K562 (cell line): ENCODE measurements around the gene PAIP2. TPM values are rescaled to one million over a fixed set of nuclear protein-coding genes. Genes with fewer than 3 reads are reported as not detected.

Experiments used
- ELF2 ChIP-seq: fragments of 250-450 bp; sonication (Bioruptor Pico); IDR thresholded peaks from 2 replicates; pipeline ENCODE4 v1.5.0; 2021; ENCODE audit warnings: mild to moderate bottlenecking
- ETV1 ChIP-seq: fragments of 450-650 bp; conservative IDR thresholded peaks from 2 replicates; pipeline ENCODE4 v1.6.1; 2016; ENCODE audit warnings: missing genetic modification characterization, control low read depth, low read depth, missing compliant biosample characterization
- ETV5 ChIP-seq: sonication (generic); formaldehyde crosslinking; IDR thresholded peaks from 2 replicates; pipeline ENCODE4 v1.4.0; 2020; ENCODE audit warnings: low read depth, mild to moderate bottlenecking, missing genetic modification reagents
- IFI16 ChIP-seq: fragments of 250-450 bp; sonication (Bioruptor Pico); IDR thresholded peaks from 2 replicates; pipeline ENCODE4 v2.1.2; 2022; ENCODE audit warnings: mild to moderate bottlenecking, inconsistent platforms
- IRF2 ChIP-seq: sonication (generic); formaldehyde crosslinking; IDR thresholded peaks from 2 replicates; pipeline ENCODE4 v1.8.1; 2022; ENCODE audit warnings: mild to moderate bottlenecking, missing genetic modification reagents
- KLF1 ChIP-seq: fragments of 450-650 bp; IDR thresholded peaks from 2 replicates; pipeline ENCODE4 v1.6.1; 2016; ENCODE audit warnings: missing genetic modification characterization, missing compliant biosample characterization
- KLF10 ChIP-seq: fragments of 250-450 bp; sonication (Bioruptor Pico); IDR thresholded peaks from 2 replicates; pipeline ENCODE4 v1.6.1; 2021; ENCODE audit warnings: matching md5 sums
- LARP7 ChIP-seq: fragments of 450-650 bp; IDR thresholded peaks from 2 replicates; pipeline ENCODE4 v1.6.1; 2016
- MAZ ChIP-seq, 2 experiments: fragments of 450-650 bp in 1 of 2; sonication (generic) in 1 of 2; formaldehyde crosslinking; IDR thresholded peaks in 1 of 2; conservative IDR thresholded peaks in 1 of 2; 2 replicates each; pipeline versions ENCODE4 v1.4.0 to v1.5.0; 2020; ENCODE audit warnings: mild to moderate bottlenecking in 1 of 2, missing genetic modification reagents in 1 of 2
- MEF2A ChIP-seq: IDR thresholded peaks from 2 replicates; pipeline ENCODE4 v1.6.1; 2011; ENCODE audit warnings: low read depth, mild to moderate bottlenecking, low read length, moderate library complexity; ENCODE audit not compliant: control insufficient read depth
- NR3C1 ChIP-seq: sonication (generic); formaldehyde crosslinking; IDR thresholded peaks from 2 replicates; pipeline ENCODE4 v1.8.1; 2022; ENCODE audit warnings: missing genetic modification reagents
- RBM14 ChIP-seq: fragments of 200-400 bp; formaldehyde crosslinking; IDR thresholded peaks from 2 replicates; pipeline ENCODE4 v1.6.1; 2018; ENCODE audit warnings: low read depth, mild to moderate bottlenecking, low read length, moderate library complexity, borderline replicate concordance; ENCODE audit not compliant: insufficient read depth
- RBM17 ChIP-seq: fragments of 200-400 bp; formaldehyde crosslinking; IDR thresholded peaks from 2 replicates; pipeline ENCODE4 v1.6.1; 2017; ENCODE audit warnings: low read depth, mild to moderate bottlenecking, low read length, borderline replicate concordance
- SNIP1 ChIP-seq: fragments of 450-650 bp; IDR thresholded peaks from 2 replicates; pipeline ENCODE4 v1.7.1; 2017; ENCODE audit warnings: low read depth, mild to moderate bottlenecking
- SPI1 ChIP-seq: IDR thresholded peaks from 2 replicates; pipeline ENCODE4 v1.6.1; 2011; ENCODE audit warnings: low read depth, low read length, control low read depth, borderline replicate concordance
- TFAM ChIP-seq: fragments of 250-450 bp; sonication (Bioruptor Pico); conservative IDR thresholded peaks from 2 replicates; pipeline ENCODE4 v1.5.0; 2021; ENCODE audit warnings: mild to moderate bottlenecking, moderate library complexity
- ZNF316 ChIP-seq: fragments of 450-650 bp; IDR thresholded peaks from 2 replicates; pipeline ENCODE4 v1.6.1; 2016
- ZNF584 ChIP-seq: fragments of 200-800 bp; sonication (Bioruptor generic); IDR thresholded peaks from 2 replicates; pipeline ENCODE4 v1.6.1; 2016; ENCODE audit warnings: low read depth, mild to moderate bottlenecking, missing genetic modification characterization, missing compliant biosample characterization
- ZNF77 ChIP-seq: fragments of 250-450 bp; sonication (Bioruptor Pico); IDR thresholded peaks from 2 replicates; pipeline ENCODE4 v1.5.0; 2020
- polyA plus RNA-seq, 8 experiments: library from polyadenylated mRNA; depleted of rRNA in 4 of 8; stranded (reverse) in 5 of 8; unstranded in 3 of 8; fragments of >200 nt; fragmentation: Nextera tagmentation in 2 of 8; fragmentation: Illumina TruSeq in 1 of 8; extraction: Ambion mirVana in 2 of 8; extraction: Trizol in 1 of 8; gene quantifications; 2 replicates each; pipeline versions ENCODE4 v1.2.1 to v1.2.3, GENCODE V29; 2011 to 2014; ENCODE audit warnings: inconsistent platforms in 1 of 8, missing spikeins in 1 of 8
- total RNA-seq, 7 experiments: library from RNA; depleted of rRNA in 6 of 7; stranded (reverse); fragments of >200 nt in 6 of 7; fragmentation: Illumina TruSeq in 2 of 7; extraction: Trizol in 2 of 7; gene quantifications; 2 replicates each; pipeline versions ENCODE4 v1.2.1 to v1.2.3, GENCODE V29; 2011 to 2021; ENCODE audit warnings: low replicate concordance in 1 of 7
- TF ChIP-seq, protein P1 (sequence below): fragments of 250-450 bp; sonication (Bioruptor Pico); IDR thresholded peaks from 2 replicates; pipeline ENCODE4 v1.8.0; 2021; ENCODE audit warnings: moderate library complexity, mild to moderate bottlenecking, inconsistent platforms
- TF ChIP-seq, protein P2 (sequence below): fragments of 250-450 bp; sonication (Bioruptor Pico); IDR thresholded peaks from 2 replicates; pipeline ENCODE4 v1.6.1; 2021; ENCODE audit warnings: mild to moderate bottlenecking
- TF ChIP-seq, protein P3 (sequence below), 3 experiments: fragments of 200-800 bp in 1 of 3; sonication (Bioruptor generic) in 1 of 3; sonication (generic) in 1 of 3; formaldehyde crosslinking in 1 of 3; IDR thresholded peaks; 2 replicates each; pipeline versions ENCODE4 v1.6.1 to v1.8.0; 2016 to 2022; ENCODE audit warnings: mild to moderate bottlenecking in 2 of 3, missing compliant biosample characterization in 2 of 3, missing genetic modification characterization in 2 of 3, missing genetic modification reagents in 1 of 3
- TF ChIP-seq, protein P4 (sequence below): fragments of 450-650 bp; IDR thresholded peaks from 2 replicates; pipeline ENCODE4 v1.6.1; 2016; ENCODE audit warnings: borderline replicate concordance

Gene PAIP2
- total and polyA plus RNA-seq, 9 of the 15 experiments (the other 6 are each of a cell fraction or from before 2014, with no cell fraction given): 78.3 to 187 (median 128) TPM

DNA sequence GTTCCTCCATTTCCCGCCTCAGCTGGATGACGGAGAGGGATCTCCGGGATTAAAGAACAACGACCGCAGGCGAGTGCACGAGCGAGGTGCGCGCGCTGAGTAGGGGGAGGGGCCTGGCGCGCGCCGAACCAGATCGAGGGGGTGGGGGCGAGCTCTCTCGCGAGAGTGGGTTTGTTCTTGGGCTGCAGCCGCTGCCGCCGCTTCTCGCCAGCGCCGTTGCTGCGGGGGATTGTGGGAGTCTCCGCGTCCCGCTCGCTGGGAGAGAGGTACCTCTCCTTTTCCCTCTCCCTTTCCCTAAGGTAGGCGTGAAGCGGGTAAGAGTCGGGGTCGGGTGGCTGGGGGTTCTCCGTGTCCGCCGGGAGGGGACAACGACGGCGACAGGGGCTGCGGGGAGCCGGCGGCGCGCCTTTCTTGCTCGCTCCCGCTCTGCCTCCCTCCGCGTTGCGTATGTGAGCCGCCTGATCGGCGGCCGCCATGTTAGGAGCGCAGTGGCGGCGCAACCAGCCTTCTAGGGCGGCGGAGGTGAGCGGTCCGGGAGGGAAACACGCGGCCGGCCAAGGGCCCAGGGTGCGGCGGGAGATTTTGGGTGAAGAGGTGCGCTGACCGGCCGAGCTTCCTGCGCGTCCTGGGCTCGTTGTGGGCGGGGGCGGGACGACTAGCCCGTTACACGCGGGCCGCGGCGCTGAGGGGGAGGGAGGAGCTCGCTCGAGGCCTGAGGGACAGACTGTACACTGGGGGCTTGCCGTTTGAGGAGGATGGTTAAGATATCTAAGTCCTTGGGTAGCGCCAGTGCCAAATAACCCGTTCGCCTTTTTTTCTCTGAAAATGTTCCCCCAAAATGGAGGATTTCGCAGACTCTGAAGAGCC lies 47.9 kb upstream of the PAIP2 start, which contains the start of gene MATR3 (continued):
- TF ChIP-seq, protein P1, sequence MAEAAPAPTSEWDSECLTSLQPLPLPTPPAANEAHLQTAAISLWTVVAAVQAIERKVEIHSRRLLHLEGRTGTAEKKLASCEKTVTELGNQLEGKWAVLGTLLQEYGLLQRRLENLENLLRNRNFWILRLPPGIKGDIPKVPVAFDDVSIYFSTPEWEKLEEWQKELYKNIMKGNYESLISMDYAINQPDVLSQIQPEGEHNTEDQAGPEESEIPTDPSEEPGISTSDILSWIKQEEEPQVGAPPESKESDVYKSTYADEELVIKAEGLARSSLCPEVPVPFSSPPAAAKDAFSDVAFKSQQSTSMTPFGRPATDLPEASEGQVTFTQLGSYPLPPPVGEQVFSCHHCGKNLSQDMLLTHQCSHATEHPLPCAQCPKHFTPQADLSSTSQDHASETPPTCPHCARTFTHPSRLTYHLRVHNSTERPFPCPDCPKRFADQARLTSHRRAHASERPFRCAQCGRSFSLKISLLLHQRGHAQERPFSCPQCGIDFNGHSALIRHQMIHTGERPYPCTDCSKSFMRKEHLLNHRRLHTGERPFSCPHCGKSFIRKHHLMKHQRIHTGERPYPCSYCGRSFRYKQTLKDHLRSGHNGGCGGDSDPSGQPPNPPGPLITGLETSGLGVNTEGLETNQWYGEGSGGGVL: no peak
- TF ChIP-seq, protein P2, sequence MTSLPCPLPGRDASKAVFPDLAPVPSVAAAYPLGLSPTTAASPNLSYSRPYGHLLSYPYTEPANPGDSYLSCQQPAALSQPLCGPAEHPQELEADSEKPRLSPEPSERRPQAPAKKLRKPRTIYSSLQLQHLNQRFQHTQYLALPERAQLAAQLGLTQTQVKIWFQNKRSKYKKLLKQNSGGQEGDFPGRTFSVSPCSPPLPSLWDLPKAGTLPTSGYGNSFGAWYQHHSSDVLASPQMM (CRISPR knock-in tag): no peak
- TF ChIP-seq RBM14: peak; percentile 98; the same call in 1 of the 2 replicates
- no peak for TF ChIP-seq IRF2
- TF ChIP-seq MAZ (CRISPR knock-in tag; conservative IDR thresholded peaks at IDR 0.05 in 1 of 2, IDR thresholded peaks at IDR 0.05 in 1 of 2): peak; percentile 87 to 96
- 0 out of 2 replicates have a peak, but pooled peaks have one; percentile 28 for TF ChIP-seq ZNF316
- TF ChIP-seq ETV1 (tag): no peak
- TF ChIP-seq LARP7: no peak
- TF ChIP-seq KLF1: no peak
- TF ChIP-seq SPI1: no peak
- TF ChIP-seq ZNF77 (CRISPR knock-in tag): no peak
- no peak for TF ChIP-seq RBM17
- TF ChIP-seq KLF10 (CRISPR knock-in tag): no peak
- 0 out of 2 replicates have a peak, but pooled peaks have one; percentile 22 for TF ChIP-seq ZNF584 (CRISPR knock-in tag)
- TF ChIP-seq ETV5: 0 out of 2 replicates have a peak, but pooled peaks have one; percentile 15
- TF ChIP-seq SNIP1: no peak
- no peak for TF ChIP-seq ELF2
- TF ChIP-seq IFI16 (CRISPR knock-in tag): no peak
- TF ChIP-seq, protein P3, sequence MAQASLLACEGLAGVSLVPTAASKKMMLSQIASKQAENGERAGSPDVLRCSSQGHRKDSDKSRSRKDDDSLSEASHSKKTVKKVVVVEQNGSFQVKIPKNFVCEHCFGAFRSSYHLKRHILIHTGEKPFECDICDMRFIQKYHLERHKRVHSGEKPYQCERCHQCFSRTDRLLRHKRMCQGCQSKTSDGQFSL (CRISPR knock-in tag; IDR thresholded peaks at IDR 0.05): peak; percentile 35; the same call in 1 of the 2 replicates
- TF ChIP-seq, protein P3 (tag; IDR thresholded peaks at IDR 0.05): peak in 1 of 2 experiments; percentile 26; a peak in 1 of 4 replicates
- no peak for TF ChIP-seq NR3C1
- TF ChIP-seq TFAM: no peak
- TF ChIP-seq MEF2A: no peak
- TF ChIP-seq, protein P4, sequence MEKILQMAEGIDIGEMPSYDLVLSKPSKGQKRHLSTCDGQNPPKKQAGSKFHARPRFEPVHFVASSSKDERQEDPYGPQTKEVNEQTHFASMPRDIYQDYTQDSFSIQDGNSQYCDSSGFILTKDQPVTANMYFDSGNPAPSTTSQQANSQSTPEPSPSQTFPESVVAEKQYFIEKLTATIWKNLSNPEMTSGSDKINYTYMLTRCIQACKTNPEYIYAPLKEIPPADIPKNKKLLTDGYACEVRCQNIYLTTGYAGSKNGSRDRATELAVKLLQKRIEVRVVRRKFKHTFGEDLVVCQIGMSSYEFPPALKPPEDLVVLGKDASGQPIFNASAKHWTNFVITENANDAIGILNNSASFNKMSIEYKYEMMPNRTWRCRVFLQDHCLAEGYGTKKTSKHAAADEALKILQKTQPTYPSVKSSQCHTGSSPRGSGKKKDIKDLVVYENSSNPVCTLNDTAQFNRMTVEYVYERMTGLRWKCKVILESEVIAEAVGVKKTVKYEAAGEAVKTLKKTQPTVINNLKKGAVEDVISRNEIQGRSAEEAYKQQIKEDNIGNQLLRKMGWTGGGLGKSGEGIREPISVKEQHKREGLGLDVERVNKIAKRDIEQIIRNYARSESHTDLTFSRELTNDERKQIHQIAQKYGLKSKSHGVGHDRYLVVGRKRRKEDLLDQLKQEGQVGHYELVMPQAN: peak; percentile 60; the same call in 1 of the 2 replicates
